Heart left ventricle (tissue), 13 donors: ENCODE measurements around the gene EPN2.

Source experiments
- CTCF ChIP-seq, 12 donors: fragments of 200-600 bp; sonication (generic) in 4 of 12; IDR thresholded peaks; one replicate each; pipeline versions ENCODE4 v1.5.0 to v1.8.0; 2018 to 2022; ENCODE audit warnings: antibody characterized with exemption in 12 of 12, mild to moderate bottlenecking in 5 of 12
- POLR2A ChIP-seq, 2 donors: fragments of 450-650 bp; IDR thresholded peaks; one replicate each; pipeline ENCODE4 v1.6.1; 2017; ENCODE audit warnings: antibody characterized with exemption in 2 of 2, mild to moderate bottlenecking in 2 of 2, moderate library complexity in 2 of 2
- donor health status: ischemic (EF 13 %, LVEDD 7.1; RV severe dilation, severe dysfunction).
- donor health status: DM: no; HTN: yes; CAD: no.
- donor health status: DM: no; HTN: no; CAD: no.
- donor health status: ischemic (EF 25% LVEDD 6.9; RV normal size, moderate dysfunction).
- donor health status: ischemic (EF 25% LVEDD 5.7; RV mildly dilated, moderate dysfunction).
- donor health status: ischemic (EF 35%, LVEDD 5.7; RV mildly dilated, moderate dysfunction).
- donor health status: nonischemic (EF 11% LVEDD 7.7; RV severe dilation, severe dysfunction).
- donor health status: DM: yes; HTN: yes; CAD: no.
- donor health status: PGD.
- donor health status: ischemic (EF 29% LVEDD 5.4; RV normal size, mild dysfunction).
- donor health status: nonischemic (EF 23%, LVEDD 6.1; RV moderate dilation, normal function).

DNA sequence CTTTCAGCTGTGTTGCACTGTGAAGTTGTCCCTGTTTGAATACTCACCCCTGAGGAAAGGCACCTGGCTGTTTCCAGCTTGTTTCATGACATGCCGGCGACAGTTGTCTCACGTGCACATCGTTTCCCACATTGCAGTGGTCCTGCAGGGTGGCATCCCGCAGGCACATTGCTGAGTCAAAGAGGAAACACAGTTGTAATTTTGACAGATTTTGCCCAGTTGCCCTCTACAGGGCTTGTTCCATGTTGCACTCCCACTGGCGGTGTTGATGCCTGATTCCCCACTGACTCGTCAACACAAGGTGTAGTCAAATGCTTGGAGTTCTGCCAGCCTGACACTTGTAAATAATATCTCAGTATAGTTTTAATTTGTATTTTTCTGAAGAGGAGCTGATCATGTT, 23.8 kb downstream of the EPN2 start:
- TF ChIP-seq CTCF (IDR thresholded peaks at IDR 0.05): peak in 2 of 12 donors; percentile 10 to 18
- no peak for TF ChIP-seq POLR2A (IDR thresholded peaks at IDR 0.05)
